GM10847 (cell line): ENCODE measurements around the gene HEXA.

ENCODE experiments used
- POLR2A ChIP-seq: IDR thresholded peaks from 2 replicates; pipeline ENCODE4 v1.6.1; 2011; ENCODE audit not compliant: insufficient read length; ENCODE audit errors: extremely low read depth

Gene HEXA

DNA sequence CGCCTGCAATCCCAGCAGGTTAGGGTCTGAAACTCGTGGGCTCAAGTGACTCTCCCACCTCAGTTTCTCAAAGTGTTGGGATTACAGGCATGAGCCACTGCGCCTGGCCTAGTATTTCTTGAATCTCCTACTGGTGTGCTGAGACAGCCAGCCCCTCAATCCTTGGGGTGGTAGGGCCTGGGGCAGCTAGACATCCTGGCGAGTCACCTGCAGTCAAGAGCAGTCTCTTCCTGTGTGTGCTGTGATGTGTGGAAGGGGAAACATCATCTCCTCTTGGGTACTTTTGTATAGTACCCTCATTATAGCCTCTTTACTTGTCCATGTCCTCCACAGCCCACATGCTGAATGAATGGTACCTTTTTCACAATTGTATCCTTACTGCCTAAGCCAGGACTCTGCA is 4.9 kb upstream of the HEXA start:
- TF ChIP-seq POLR2A: no peak

DNA sequence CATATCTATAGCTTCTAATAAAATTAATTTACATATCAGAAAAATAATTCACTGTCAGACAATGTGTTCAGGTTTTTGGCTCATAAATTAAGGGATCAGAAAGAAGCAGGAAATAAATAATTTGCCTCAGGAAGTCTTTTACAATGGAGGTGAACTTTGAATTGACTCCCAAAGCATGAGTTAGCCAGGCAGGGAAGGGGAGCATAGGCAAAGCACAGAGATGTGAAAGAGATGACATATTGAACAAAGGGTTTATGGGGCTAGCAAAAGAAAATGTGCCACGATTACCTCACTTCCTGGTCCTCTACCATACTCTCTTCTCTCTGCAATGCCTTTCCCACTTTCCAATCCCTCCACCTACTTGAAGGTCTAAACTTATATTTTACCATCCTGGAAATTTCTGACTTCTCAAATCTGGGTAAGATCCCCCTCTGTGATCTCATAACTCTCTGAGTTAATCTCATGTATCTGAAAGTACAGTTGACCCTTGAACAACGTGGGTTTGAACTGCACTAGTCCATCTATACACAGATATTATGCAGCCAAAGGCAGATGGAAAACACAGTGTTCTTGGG is 4.1 kb upstream of the HEXA start:
- TF ChIP-seq POLR2A: no peak

DNA sequence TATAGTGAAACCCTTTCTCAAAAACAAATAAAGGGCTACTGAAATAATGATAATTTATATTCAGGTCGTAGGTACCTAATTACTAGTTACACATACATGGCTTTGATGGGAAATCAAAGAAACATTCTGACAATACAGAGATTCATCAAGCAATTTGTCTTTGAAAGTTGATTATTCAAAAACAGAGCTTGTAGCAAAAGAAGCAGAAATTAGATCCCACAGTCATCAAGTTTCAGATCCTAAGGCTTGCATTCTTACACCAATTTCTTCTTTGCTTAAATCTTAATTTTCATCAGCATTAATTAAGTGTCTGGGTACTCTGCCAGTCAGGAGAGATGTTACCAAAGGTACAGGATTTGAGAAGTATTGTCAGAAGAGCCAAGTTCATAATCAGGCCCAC is 1.5 kb upstream of the HEXA start:
- TF ChIP-seq POLR2A: no peak

DNA sequence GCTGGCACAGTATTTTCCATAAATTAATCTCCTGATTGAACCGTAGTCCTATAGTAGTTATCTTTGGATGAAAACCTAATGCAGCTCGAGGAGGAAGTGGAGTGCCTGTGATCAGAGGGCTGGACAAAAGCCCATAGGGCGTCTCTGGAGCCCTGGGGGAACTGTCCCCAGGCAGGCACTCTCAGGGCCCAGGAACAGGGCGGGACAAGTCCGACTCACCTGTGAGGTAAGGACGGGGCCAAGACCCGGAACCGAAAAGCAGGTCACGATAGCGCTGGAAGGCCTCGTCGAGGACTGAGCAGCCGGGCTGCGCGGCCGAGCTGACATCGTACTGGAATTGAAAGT is 341 bp downstream of the HEXA start:
- no peak for TF ChIP-seq POLR2A

DNA sequence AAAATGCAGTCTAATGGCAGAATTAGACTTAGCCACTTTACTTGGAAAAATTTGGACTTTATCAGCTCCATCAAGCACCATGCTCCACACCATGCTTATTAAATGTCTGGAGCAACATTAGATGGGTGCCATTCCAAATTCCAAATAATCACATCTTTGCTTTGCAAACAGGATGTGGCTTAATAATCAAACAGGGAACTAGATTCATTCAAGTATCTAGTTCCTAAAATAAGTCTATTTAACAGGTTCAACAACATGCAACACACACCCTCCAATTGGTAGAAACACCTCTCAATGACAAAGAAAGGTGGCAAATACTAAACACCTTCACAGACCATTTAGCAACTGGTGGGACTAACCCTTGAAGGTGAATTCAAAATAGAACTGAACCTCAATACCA is 3.5 kb downstream of the HEXA start:
- no peak for TF ChIP-seq POLR2A

DNA sequence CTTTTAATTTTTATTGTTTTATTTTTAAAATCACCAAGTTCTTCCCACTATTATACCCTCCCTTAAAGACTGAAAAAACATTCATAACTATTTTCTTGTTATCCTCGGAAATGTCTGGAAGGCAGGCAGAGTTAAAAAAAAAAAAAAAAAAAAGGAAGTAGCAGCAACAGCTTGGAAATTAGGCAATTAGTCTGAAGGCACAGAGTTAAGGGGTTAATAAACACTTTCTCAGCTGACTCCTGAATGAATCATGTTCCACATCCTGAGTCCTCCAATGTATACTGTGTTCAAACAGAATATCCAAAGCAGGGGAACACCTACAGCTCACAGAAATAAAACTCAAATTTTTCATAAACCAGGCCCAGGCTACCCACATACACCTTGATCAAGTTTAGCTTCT is 5.8 kb downstream of the HEXA start:
- TF ChIP-seq POLR2A: no peak

DNA sequence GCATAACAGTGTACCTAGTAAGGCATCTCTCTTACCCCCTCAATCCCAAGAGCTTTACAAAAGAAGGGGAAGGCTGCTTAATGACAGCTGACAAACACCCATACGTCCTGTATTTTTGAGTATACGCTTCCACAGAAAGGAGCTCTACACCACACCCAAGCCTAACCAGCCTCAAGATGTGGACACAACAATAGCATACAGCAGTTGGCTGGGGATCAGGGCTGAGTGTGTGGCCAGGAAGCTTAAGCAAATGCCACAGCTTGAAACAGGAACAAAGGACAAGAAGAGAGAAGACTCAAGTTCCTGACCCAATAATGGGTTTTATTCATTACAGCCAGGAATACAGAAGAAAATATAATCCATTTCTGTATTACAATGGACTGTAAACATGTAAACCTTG is 6.9 kb downstream of the HEXA start:
- no peak for TF ChIP-seq POLR2A

DNA sequence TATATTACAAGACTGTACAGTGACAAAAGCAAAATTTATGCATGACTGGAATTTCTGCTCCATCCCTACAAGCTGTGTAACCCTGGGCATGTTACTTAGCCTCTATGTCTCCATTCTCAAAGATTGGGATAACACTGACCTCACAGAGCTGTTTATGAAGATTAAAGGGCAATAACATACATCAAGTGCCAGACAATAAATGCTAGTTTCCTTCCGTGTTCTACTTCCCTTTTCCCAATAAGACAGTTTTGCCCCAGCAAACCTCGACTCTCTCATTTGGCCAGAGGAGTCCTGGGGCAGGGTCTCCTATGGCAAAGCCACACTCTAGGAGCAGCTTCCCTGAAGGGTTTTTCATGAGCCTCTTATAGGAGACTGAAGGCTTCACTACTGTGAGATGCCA is 7.5 kb downstream of the HEXA start:
- TF ChIP-seq POLR2A: no peak

DNA sequence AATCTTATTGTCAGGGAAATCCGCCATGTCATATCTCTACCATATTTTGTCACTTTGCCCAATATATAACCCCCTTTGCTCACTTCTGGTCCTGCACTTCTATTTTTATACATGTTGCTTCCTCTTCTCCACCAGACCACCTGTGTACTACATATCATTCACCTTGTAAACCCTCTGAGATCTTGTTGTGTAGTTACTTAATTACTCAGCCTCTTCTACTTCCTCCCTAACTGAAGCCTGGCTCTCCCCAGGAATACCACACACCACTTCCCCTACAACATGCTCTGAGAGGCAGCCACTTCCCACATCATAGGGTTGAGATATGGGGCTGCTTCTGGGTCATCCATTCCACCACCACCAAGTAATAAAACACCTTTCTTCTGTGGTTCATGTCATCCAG is 10.0 kb downstream of the HEXA start:
- TF ChIP-seq POLR2A: no peak

DNA sequence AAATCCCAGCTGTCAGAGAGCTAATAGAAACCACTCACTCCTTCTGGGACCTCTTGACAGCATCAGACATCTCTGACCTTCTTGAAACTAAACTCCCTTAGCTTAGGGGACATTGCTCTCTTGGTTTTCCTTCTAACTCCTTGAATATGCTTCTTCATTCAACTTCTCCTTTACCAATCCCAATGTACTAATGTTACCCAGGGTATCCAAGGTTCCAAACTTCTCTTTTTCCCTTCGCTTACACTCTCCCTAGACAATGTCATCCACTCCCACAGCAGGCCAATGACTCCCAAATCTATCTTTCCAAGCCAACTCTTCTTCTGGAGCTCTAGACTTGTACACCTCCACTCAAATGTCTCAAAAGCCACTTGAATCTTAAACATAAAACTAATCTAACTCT is 14.6 kb downstream of the HEXA start:
- no peak for TF ChIP-seq POLR2A

DNA sequence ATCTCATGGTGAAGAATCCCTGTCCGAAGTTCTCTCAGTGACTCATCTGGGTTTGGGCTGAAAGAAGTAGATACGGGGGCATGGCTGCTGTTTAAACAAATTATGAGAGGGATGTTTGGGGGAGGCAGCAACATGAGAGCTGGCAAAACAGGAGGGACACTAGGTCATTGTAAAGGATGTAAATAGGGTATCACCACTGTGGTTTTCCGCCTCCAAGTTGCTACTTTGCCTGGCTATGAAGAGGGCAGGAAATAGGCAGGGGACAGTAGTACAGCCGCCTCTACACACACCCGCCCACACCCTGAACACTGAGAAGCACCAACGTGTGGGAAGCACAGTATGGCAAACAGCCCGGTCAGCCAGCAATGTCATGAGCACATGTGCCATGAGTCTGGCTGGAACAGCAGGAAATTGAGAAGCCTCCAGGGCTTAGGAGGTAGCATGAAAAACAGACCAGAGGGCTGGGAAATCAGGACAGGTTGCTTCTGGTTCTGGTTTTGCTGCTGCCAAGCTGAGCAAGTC is 17.1 kb downstream of the HEXA start:
- TF ChIP-seq POLR2A: no peak

DNA sequence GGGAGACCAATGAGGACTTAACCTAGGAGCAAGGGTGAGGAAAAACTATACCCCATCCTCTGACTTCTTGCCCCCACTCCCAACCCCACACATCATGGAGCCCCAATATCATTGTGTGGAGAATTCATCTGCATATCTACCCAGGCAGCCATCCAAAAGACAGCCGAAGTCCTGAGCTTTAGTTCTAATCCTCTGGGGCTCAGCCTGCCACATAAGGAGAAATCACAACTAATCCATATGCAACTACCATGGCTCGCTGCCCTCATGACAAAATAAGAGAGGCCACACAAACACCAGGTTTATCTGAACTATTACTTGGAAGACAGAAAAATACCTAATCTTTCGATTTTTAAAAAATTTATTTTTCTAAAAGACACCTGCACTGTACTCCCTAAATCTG is 17.7 kb downstream of the HEXA start:
- no peak for TF ChIP-seq POLR2A

DNA sequence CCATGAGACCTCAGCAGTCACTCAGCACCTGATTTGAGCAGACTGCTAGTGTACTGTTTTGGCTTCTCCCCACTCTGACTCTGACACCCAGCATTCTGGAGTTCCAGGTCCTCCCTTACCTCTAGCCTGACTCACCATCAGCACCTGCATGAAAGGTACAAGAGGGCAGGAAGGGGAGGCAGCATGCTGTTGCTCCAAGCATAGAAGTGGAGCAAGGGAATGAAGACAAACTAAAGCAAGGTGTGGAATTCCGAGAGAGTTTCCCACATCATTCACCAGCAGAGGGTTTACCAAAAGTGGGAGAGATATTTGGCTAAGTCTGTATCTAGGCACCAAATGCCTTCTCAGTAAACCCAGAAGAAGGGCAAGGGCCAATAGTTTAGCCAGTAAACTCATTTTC is 21.3 kb downstream of the HEXA start:
- TF ChIP-seq POLR2A: no peak

DNA sequence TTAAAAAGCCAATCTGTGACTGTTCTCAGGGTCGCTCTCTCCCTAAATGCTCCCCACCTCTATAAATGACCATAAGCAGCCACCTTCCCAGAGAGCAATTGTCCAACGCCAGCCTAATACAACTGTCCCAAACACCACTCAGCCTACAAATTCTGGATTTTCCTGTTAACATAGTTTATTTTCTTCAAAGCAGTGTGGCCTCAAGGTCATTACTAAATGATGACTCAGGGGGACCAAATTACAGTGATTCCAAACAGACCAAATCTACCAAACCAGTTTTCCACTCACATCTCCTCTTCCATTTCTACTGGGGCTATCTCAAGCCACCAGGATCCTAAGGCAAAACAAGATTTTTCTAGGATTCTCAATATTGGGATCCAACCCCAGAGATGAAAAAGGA is 22.5 kb downstream of the HEXA start:
- no peak for TF ChIP-seq POLR2A

DNA sequence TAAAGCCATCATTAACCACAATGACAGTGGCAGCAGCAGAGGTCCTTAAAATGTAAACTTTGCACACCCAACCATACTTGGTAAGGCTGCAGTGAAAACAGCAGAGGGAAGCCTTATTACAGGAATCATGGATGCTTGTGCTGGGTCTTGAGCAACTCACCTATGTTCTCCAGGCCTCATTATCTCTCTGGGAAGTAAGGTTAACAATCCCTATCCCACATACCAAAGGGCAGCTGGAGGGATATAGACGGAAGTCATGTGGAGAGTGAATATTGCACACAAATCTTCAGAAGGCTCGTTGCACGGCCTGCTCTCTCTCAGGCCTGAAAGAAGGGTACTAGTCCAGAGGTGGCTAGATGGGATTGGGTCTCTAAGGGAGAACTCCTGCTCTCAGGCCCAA is 30.0 kb downstream of the HEXA start:
- TF ChIP-seq POLR2A: no peak

DNA sequence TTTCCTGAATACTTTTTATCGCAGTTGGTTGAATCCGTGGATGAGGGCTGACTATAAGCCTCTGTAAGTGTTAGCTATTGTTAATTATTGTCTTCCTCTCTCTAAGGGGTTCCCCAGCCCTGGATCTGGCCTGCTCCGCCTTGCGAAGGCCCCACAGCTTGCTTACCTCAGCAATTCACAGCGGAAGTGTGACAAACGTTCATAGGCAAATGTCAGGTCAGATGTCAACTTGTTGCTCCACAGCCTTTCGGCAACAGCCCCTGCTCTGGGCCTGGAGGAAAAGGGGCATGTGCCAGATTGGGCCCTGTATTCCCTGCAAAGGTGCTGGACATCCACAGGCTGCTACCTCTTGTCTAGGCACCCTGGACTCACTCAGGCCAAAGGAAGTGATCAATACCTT is 30.5 kb downstream of the HEXA start:
- no peak for TF ChIP-seq POLR2A

DNA sequence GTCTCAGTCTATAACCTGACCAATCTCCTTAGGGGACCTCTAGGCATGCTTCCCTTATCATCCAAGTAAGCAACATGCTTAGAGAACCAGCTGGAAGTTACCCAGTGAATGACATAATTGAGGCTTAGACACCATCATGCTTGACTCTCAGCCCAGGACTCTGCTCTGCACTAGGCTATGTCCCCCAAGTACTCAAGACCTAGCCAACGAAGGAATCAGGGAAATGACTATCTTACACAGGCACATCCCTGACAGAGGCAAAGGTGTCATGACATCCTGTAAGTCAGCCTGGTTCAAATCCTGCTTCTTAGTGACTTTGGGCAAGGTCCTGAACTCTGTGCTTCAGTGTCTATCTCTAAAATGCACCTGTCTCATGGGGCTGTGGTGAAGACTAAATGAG is 31.2 kb downstream of the HEXA start:
- no peak for TF ChIP-seq POLR2A

DNA sequence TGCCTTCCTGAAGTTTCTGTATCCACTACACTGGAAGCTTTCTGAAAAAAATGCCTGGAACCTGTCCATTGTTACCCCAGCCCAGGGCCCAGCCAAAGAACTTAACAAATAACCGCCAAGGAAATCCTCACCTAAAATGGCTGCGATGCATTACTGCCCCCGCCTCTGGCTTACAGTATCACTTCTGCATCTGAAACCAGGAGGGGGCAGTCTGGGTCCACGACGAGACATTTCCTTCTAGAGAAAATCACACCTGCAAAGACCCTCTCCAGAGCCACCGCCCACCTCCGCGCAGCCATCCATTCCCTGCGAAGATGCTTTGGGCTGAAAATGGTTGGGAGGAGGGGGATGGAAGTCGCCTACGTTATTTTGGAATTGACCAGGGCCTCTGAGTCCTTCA is 33.4 kb downstream of the HEXA start:
- TF ChIP-seq POLR2A: no peak
